Mammary epithelial cell (primary cell): Measurements from ENCODE around the gene PHF12.

ENCODE experiments used
- EZH2 ChIP-seq: IDR thresholded peaks from 2 replicates; pipeline ENCODE4 v1.6.1; 2012; ENCODE audit warnings: low read length, inconsistent platforms, borderline replicate concordance
- TF ChIP-seq, protein P1 (sequence below), 2 donors: IDR thresholded peaks in 1 of 2; conservative IDR thresholded peaks in 1 of 2; 2 replicates each; pipeline ENCODE4 v1.5.1; 2011 to 2012; ENCODE audit warnings: inconsistent platforms in 2 of 2, low read length in 2 of 2, mild to moderate bottlenecking in 2 of 2, control low read depth in 1 of 2, low read depth in 1 of 2; ENCODE audit not compliant: insufficient read depth in 1 of 2; ENCODE audit errors: extremely low read depth in 1 of 2

DNA sequence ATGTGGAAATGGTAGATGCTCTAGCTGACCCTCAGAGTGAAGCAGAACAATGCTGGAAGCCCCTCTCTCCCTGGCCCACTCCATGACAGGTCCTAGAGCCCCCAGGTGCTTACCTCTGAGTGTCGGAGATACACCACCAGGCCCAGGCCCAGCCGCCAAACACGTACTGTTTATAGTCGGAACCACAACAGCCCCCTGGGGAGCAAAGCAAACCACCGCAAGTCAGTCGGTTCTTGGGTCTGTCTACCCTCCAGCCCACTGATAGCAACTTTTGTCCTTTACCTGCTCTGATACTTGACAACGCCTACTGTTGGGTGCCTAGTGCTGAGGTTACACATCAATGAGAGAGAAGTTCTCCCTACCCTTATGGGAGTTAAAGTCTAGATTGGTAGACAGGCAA lies 62.5 kb downstream of the PHF12 start:
- TF ChIP-seq, protein P1, sequence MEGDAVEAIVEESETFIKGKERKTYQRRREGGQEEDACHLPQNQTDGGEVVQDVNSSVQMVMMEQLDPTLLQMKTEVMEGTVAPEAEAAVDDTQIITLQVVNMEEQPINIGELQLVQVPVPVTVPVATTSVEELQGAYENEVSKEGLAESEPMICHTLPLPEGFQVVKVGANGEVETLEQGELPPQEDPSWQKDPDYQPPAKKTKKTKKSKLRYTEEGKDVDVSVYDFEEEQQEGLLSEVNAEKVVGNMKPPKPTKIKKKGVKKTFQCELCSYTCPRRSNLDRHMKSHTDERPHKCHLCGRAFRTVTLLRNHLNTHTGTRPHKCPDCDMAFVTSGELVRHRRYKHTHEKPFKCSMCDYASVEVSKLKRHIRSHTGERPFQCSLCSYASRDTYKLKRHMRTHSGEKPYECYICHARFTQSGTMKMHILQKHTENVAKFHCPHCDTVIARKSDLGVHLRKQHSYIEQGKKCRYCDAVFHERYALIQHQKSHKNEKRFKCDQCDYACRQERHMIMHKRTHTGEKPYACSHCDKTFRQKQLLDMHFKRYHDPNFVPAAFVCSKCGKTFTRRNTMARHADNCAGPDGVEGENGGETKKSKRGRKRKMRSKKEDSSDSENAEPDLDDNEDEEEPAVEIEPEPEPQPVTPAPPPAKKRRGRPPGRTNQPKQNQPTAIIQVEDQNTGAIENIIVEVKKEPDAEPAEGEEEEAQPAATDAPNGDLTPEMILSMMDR (conservative IDR thresholded peaks at IDR 0.05 in 1 of 2, IDR thresholded peaks at IDR 0.05 in 1 of 2; ENCODE audit: extremely low read depth in 1 of 2, insufficient read depth in 1 of 2, low read depth in 1 of 2, low read length in 2 of 2) = no peak
- no peak for TF ChIP-seq EZH2
